D721Med (cell line): ENCODE results near the gene ADIPOR1.
"Not testable (repeated sequence)": the region's sequence is repeated elsewhere in the genome, so short reads cannot be mapped to it uniquely, and the experiment has no call there.

Experiments used
- DNase-seq: peaks from one replicate; pipeline ENCODE4 v3.0.0; 2011; ENCODE audit warnings: low spot score; ENCODE audit not compliant: insufficient read length
- FAIRE-seq: peaks from 2 replicates; lab custom pipeline; 2011; peaks lifted over from hg19 to GRCh38; lab: Jason Lieb, UNC
- TF ChIP-seq, protein P1 (sequence below): IDR thresholded peaks from 2 replicates; pipeline ENCODE4 v1.5.1; 2012; ENCODE audit warnings: mild to moderate bottlenecking, control low read depth; ENCODE audit not compliant: insufficient read depth; ENCODE audit errors: missing control alignments

ADIPOR1 gene

DNA sequence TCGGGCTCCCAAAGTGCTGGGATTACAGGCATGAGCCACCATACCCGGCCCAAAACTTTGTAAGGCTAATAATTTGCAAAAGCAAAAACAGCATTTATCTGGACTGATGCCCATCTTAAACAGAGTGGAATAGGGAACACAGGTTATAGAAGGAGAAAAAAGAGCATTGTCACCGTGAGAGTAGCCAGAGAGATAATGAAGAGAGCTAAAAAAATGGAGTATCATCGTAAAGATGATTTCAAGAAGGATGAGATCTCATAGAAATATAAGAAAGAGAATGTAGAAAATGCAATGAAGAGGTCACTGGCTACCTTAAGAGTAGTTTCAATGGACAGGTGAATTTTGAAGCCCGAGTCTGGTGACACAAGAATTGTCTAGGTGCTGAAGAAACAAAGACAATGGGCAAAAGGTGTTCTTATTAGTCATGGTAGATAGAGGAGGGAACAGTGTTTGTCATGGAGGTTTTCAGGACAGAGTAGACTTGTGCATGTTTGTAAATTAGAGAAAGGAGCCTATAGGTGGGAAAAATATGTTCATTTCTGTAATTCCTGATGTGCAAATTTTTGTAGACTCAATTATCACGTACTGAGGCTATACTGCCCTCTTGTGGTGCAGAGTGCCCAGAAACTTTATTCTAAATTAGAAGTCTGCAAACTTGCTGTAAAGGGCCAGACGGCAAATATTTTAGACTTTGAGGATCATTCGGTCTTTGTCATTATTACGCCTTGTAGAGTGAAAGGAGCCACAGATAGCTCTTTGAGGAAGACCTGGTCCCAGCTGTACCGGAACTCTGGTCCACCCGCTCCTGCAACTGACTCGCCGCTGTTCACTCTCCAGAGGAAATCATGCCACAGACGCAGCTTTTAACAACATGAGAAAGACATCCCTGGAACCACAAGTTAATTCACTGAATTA is 41.0 kb upstream of the ADIPOR1 start:
- FAIRE-seq (peak; percentile 70), DNase-seq (no peak)
- TF ChIP-seq, protein P1, sequence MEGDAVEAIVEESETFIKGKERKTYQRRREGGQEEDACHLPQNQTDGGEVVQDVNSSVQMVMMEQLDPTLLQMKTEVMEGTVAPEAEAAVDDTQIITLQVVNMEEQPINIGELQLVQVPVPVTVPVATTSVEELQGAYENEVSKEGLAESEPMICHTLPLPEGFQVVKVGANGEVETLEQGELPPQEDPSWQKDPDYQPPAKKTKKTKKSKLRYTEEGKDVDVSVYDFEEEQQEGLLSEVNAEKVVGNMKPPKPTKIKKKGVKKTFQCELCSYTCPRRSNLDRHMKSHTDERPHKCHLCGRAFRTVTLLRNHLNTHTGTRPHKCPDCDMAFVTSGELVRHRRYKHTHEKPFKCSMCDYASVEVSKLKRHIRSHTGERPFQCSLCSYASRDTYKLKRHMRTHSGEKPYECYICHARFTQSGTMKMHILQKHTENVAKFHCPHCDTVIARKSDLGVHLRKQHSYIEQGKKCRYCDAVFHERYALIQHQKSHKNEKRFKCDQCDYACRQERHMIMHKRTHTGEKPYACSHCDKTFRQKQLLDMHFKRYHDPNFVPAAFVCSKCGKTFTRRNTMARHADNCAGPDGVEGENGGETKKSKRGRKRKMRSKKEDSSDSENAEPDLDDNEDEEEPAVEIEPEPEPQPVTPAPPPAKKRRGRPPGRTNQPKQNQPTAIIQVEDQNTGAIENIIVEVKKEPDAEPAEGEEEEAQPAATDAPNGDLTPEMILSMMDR, result peak; percentile 95

DNA sequence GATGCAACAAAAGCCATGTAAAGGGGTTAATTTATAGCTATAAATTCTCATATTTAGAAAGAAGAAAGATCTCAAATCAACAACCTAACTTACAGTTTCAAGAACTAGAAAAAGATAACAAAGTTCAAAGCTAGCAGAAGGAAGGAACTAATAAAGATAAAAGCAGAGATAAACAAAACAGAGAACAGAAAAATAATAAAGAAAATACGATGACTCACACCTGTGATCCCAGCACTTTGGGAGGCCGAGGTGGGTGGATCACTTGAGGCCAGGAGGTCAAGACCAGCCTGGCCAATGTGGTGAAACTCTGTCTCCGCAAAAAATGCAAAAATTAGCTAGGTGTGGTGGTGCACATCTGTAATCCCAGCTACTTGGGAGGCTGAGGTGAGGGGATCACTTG is 36.6 kb upstream of the ADIPOR1 start:
- DNase-seq (no peak), FAIRE-seq (no peak)
- TF ChIP-seq, protein P1, result no peak

DNA sequence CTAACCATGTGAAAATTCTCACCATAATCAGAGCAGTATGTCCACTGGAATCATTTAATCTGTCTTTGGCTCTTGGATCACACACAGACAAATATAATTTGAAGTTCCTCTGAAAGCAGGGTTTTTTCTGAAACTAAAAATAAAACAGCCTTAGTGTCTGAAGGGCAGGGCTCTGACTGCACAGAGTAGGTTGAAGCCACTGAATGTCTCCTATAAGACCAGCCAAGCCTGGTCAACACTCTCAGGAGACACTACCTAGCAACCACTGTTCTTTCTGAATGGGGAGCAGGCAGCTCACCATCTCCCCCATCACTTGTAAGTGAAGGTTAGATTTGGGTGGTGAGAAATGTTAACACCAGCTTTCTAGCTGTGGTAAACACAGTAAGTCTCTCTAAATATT is 33.0 kb upstream of the ADIPOR1 start:
- FAIRE-seq, result no peak
- TF ChIP-seq, protein P1, result no peak
- DNase-seq, result no peak

DNA sequence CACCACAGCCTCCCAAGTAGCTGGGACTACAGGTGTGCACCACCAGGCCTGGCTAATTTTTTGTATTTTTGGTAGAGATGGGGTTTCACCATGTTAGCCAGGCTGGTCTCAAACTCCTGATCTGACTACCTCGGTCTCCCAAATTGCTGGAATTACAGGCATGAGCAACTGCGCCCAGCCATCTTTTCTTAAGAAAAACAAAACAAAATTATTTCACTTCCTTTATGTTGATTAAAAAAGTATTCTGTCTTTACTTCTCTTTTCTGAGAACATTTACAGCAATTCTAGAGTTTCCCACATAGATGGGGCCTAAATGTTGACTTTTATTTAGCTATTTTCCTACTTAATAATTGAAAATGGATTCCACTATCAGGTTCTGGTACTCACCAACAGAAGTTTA is 31.8 kb upstream of the ADIPOR1 start:
- FAIRE-seq (no peak), DNase-seq (no peak)
- TF ChIP-seq, protein P1, result no peak

DNA sequence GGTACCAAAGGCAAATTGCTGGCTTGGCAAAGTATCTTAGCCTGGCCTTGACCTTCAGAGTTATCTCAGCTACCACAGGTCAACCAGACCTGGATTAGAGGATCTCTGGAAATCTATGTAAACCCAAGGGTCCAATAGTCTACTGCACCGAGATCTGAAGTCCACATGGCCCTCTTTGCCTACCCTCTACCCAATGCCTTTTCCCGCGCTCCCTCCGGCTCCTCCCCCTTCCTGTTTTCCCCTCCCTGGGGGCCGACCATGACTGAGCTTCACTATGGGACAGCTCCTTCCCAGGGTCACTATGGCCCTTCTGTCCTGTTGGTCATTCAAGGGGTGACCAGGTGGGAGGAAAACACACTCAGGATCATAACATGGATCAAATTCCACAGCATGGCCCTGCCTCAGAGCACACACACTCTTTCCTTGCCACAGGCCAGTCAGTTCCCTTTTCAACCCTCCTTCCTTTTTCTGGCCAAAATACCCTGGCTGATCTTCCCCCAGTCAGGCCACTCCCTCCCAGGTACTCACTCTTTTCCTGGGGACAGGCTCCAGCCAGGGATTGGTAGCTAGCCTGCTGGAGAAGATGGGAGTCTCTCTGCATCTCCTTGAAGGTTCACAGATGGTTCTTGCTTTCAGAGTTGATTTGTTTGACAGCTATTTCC is 29.9 kb upstream of the ADIPOR1 start:
- FAIRE-seq (no peak), DNase-seq (no peak)
- TF ChIP-seq, protein P1, result no peak

DNA sequence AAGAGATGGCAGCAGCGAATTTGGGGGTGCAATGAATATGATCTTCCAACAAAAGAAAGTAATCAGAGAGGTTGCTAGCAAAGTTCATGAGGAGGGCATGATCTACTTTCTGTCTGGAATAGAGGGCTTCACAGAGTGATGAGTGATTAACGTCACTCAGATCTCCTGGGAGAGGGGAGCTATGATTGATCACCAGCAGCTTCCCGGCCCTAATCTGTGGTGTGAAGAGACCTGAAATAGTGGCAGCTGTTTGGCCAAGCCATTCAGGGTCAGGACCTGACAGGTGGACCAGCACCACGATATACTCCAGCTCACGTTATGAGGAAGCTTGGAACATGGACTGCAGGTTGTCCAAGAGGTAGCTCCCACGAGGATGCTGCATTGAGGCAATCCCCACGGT is 29.1 kb upstream of the ADIPOR1 start:
- TF ChIP-seq, protein P1, result no peak
- no peak for DNase-seq
- no peak for FAIRE-seq

DNA sequence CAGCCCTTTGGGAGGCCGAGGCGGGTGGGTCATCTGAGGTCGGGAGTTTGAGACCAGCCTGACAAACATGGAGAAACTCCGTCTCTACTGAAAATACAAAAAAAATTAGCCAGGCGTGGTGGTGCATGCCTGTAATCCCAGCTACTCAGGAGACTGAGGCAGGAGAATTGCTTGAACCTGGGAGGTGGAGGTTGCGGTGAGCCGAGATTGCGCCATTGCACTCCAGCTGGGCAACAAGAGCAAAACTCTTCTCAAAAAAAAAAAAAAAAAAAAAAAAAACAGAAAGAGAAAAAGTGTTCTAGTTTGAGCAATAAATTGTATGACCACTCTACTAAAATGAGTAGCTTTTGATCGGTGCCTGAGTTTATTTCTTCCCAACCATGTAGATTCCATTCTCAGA is 28.0 kb upstream of the ADIPOR1 start:
- not testable (repeated sequence) for FAIRE-seq, DNase-seq
